GM13976 (cell line): Measurements from ENCODE around the gene PEX26.
A peak's percentile ranks its signal among the peaks of the same experiment; 100 is the strongest.

Source experiments
- DNase-seq: peaks from one replicate; pipeline ENCODE4 v3.0.0; 2012; ENCODE audit warnings: low spot score
- in situ Hi-C: fragments of 300-500 bp; cut with MboI; formaldehyde crosslinking; loops from one replicate; pipeline ENCODE4 v1.12.0; 2022; ENCODE audit warnings: low sequenced_read_pairs, mixed read lengths, inconsistent platforms; ENCODE audit not compliant: unreplicated experiment
- TF ChIP-seq, protein P1 (sequence below): IDR thresholded peaks from 2 replicates; pipeline ENCODE4 v1.5.1; 2012; ENCODE audit warnings: borderline replicate concordance, mild to moderate bottlenecking; ENCODE audit not compliant: insufficient read depth; ENCODE audit errors: extremely low read depth, missing control alignments, control extremely low read depth

PEX26 gene

DNA sequence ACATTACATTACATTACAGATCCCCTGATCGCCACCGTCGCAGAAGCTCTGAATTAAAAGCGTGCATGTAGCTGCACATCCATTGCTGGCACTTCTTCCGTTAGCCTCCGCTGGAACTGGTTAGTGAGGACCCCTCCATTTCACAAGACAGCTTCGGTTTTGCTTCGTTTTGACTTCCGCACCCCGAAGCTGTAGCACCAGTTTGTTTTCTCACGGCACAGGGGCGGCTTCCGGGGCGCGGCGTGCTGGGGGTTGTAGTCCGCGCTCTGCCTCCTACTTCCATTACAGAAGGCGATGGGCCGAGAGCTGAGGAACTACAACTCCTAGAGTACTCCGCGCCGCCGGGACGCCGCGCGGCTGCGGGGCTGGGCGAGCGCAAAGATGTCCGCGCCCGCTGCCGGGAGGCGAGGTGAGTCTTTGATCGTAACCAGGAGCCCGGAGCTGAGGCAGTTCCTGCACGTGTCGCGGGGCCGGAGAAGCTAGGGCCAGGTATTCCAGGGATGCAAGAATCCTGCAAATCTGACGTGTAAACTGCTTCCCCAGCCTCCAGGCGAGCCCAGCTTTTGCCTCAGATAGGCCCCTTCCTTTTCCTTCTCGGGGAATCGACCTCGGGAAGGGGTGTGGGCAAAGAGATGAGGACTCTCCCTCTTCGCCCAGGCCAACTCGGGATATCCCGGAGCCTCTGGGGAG, at the start of gene PEX26:
TSS of gene PEX26 (plus strand) at position 352 of the 690 bp plus-strand sequence. CDS start 387 bp downstream, outside the sequence.
- DNase-seq: peak; percentile 96
- TF ChIP-seq, protein P1, sequence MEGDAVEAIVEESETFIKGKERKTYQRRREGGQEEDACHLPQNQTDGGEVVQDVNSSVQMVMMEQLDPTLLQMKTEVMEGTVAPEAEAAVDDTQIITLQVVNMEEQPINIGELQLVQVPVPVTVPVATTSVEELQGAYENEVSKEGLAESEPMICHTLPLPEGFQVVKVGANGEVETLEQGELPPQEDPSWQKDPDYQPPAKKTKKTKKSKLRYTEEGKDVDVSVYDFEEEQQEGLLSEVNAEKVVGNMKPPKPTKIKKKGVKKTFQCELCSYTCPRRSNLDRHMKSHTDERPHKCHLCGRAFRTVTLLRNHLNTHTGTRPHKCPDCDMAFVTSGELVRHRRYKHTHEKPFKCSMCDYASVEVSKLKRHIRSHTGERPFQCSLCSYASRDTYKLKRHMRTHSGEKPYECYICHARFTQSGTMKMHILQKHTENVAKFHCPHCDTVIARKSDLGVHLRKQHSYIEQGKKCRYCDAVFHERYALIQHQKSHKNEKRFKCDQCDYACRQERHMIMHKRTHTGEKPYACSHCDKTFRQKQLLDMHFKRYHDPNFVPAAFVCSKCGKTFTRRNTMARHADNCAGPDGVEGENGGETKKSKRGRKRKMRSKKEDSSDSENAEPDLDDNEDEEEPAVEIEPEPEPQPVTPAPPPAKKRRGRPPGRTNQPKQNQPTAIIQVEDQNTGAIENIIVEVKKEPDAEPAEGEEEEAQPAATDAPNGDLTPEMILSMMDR: no peak
- in situ Hi-C loops: loop anchor here (10.0 kb wide), 1 partner anchor 253 kb away; no protein-coding TSS in a partner anchor

DNA sequence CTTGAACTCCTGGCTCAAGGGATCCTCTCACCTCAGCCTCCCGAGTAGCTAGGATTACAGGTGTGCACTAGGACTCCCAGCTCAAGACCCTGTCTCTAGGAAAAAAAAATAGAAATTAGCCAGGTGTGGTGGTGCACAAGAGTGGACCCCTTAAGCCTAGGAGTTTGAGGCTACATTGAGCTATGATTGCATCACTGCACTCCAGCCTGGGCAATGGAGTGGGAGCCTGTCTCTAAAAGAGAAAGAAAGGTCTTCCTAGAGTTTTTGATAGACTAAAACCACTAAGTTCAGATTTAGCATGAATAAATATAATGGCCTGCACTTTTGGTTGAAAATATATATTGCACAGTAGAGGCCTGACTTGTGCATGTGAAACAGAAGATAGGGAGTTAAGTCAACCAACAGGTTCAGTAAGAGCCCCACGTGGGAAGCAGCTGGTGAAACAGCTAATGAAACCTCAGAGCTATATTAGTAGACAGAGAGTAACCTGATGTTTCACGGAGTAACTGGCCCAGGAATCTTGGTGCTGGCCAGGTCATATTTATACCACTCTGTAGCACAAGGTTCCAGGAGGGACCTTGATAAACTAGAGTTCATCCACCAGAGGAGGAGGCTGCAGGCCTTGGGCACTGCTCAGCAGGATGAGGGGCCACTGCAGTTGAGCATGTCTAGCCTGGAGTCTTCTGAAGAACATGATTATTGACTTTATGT, 48.8 kb upstream of the PEX26 start:
- in situ Hi-C loops: no loop called here
- no peak for DNase-seq
- TF ChIP-seq, protein P1: no peak

DNA sequence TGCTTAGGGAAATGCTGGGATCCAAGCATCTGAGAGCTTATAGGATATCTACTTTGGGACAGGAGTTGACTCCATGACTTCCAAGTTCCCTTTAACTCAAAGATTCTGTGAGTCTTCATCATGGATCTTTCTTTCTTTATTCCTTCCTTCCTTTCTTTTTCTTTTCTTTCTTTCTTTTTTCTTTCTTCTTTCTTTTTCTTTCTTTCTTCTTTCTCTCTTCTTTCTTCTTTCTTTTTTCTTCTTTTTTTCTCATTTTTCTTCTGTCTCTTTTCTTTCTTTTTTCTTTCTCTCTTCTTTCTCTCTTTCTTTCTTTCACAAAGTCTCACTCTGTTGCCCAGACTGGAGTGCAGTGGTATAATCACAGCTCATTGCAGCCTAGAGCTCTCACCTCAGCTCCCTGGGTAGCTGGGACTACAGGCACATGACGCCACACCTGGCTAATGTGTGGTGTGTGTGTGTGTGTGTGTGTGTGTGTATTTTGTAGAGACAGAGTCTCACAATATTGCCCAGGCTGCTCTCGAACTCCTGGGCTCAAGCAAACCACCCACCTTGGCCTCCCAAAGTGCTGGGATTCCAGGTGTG, 48.0 kb upstream of the PEX26 start:
- DNase-seq: no peak
- in situ Hi-C loops: no loop called here
- TF ChIP-seq, protein P1: no peak

DNA sequence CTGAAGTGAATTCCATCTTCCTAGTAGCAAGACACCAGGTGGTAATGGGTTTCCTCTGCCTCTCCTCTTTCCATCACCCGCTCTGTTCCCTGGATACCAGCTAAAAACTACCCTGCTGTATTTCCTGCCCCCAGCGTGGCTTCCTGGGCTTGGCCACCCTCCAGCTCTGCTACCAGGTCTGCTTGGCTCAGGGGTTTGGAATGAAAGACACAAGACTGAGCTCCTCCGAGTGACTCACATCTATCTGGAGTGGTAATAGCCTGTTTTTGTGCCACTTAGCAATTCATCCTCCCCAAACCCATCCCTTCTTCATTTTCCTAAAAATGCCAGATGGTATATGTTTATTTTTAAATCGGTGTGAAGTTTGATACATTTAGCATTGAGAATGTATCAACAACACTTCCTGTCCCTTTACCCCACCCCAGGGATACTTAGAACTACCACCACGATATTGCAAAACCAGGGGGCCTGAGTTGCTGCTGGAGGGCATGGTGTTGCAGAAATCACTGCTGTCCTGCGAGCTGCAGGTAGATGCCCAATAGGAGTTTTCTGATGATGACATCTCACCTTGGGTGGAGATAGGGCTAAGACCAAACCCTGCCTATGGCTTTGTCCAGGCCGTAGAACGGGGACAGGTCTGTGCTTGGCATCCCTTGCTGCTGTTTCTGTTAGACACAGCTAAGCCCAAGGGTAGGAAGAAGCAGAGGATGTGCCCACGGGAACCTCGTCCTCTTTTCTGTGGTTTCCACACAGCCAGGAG, 45.9 kb upstream of the PEX26 start:
- in situ Hi-C loops: no loop called here
- DNase-seq: no peak
- TF ChIP-seq, protein P1: no peak

DNA sequence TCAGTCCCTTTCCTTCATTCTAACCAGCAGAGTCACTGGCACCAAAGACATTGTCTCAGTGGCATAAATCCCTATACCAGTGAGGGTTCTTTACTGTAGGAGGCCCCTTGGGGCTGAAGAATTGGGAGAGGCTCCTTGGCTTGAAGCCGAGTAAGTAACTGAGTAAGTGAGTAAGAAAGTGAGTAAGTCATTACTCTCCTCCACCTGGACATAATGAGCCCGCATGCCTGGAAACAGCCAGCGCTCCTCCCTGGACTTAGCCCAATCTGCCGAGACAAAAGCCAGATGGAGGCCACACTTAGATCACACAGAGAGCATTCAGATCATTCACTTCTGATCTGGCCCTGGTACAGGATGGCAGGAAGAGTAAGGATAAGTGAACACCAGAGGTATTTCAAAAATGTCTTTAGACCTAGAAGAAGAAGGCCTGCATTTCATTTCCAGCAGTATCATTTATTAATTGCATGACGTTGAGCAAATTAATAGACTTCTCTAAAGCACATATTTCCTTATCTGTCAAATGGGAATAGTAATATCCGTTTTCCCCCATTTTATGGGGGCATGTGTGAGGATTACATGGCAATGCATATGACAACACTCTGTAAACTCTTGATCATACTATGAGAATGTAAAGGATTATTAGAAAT, 45.2 kb upstream of the PEX26 start:
- in situ Hi-C loops: no loop called here
- DNase-seq: no peak

More for the DNA sequence above, 45.2 kb upstream of the PEX26 start:
- TF ChIP-seq, protein P1: no peak
